ENCODE measurements around the gene SAT2.

Gene SAT2

DNA sequence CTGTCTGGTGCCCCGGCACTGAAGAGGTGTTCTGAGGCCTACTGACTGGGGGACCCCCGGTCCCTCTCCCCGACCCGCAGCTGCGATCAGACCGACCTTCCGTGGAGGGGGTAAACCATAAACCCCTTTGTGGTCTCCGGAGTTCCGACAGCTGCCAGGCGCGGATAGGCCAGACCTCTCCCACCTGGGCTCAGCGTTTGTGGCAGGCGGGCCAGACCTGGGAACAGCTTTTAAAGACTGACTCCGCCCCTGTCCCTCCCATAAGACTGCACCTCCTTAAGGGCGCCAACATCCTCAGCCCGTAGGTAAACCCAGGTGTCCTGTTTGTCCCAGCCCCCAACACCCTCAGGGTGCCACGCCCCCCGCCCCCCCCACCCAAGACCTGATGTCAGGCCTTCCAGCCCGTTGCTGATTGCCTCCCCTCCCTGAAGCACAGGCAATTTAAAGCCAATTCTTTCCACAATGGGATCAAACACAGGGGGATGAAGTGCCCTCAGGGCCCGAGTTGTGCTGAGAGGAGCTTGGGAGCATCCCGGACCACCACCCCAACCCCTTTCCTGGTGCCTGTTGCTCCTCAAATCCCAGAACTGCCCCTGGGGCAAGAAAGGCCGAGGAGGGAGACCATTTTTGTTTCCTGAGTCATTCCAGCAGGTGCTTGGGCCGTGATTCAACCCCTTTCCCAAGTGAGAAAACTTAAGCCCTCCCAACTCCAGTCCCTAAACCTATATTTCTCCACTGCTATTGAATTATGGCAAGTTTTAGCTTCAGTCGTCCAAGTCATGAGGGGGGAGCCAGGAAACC is 37.5 kb downstream of the SAT2 start, which contains the start of gene SOX15:
SOX15 (minus strand) TSS at position 204 of the 801 bp plus-strand sequence. CDS start 418 bp downstream, outside the sequence.
- DNase-seq: no peak

DNA sequence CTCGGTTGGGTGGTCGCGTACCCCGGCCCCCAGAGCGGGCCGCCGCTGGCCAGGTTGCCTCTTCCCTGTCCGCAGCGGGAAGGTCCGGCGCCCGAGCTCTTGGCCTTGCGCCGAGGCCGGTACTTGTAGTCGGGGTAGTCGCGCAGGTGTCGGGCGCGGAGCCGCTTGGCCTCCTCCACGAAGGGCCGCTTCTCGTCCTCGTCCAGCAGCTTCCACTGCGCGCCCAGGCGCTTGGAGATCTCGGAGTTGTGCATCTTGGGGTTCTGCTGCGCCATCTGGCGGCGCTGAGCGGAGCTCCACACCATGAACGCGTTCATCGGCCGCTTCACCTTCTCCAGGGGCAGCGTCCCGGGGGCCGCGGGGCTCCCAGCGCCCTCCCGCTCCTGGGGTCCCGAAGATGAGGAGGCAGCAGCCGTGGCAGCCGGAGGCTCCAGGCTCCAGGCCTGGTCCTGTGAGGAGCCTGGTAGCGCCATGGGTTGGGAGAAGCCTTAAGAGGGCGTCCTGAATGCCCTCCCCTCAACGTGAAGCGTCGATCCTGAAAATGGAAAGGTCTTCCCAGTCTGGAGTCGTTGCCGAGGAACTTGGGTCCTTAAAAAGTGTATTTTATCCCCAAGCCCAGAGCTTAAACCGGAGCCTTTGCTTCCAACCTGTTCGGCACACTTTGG is 38.3 kb downstream of the SAT2 start:
- no peak for DNase-seq

DNA sequence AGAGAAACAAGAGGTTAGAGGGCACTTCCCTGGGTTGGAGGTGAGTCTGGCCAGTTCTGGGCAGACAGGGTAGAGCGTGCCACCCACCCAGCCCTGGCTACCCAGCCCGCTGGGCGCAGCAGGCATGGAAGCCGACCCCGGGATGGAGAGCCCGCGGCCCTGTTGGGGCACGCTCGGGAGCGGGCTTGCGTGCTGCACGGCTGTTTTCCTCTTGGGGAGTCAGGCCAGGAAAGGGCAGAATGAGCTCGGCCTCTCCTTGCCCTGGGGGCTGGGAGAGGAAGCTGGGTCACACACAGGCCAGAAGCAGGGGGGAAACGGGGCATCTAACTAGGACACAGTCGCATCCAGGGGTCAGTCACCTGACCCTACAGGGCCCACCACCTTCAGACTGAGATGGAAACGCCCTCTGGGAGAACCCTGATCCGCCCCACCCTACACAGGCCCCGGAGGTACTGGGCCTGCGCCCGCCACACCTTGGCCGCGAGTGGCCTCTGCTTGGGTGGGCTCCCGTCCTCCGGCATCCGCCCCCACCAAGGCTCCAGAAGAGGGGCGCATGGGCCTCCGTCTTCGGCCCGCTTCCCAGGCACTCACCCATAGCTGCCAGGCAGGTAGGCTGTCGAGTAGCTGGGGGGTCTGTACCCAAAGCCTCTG is 38.9 kb downstream of the SAT2 start:
- DNase-seq: no peak

DNA sequence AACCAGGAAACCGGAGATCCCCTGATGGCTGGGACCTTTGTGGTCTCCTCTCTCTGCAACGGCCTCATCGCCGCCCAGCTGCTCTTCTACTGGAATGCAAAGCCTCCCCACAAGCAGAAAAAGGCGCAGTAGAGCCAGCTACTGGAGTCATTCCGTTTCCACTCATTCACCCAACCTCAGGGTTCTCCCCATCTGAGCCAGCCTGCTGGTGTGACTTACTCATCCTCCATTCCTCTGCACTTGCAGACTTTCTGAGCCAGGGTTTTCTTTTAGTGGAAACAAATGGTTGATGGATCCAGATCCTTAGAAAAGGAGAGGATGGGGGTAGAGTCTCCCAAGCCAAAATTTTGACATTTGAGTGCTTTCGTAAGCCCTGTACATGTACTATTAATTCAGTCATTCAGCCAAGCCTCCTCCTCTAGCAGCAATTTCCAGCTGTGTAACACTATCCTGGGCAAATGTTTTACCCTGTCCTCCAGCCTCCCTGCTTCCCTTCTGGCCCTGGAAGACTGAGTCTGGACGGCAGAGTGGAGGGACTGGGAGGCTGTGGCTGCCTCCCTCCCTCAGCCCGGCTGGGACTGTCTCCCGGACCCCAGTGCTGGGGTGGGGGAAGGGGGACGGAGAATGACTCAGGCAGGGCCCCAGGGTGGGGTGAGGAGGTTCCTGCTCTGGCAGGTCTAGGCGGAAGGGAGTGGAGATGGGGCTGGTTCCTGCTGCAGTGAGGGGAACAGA is 40.0 kb downstream of the SAT2 start:
- DNase-seq: no peak

DNA sequence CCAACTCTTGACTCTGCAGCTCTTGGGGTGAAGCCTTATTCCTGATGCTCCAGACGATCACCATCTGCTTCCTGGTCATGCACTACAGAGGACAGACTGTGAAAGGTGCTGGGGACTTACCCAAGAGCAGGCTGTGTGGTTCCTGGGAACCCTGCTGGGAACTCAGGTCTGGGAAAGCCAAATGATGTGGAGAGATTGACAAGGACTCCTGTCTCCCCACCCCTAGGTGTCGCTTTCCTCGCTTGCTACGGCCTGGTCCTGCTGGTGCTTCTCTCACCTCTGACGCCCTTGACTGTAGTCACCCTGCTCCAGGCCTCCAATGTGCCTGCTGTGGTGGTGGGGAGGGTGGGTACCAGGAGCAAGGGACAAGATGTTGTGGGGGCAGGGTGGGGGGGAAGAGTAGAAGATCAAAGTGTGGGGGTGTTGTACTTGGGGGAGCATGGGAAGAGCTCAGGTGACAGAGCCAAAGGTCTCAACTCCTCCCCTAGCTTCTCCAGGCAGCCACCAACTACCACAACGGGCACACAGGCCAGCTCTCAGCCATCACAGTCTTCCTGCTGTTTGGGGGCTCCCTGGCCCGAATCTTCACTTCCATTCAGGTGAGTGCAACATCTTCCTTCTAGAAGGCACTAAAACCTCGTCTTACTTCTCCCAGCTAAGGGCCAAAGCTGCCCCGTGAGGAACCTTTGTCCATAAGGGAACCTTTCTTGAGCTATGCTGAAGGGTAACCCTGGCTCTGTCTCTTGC is 40.8 kb downstream of the SAT2 start:
- no peak for DNase-seq

DNA sequence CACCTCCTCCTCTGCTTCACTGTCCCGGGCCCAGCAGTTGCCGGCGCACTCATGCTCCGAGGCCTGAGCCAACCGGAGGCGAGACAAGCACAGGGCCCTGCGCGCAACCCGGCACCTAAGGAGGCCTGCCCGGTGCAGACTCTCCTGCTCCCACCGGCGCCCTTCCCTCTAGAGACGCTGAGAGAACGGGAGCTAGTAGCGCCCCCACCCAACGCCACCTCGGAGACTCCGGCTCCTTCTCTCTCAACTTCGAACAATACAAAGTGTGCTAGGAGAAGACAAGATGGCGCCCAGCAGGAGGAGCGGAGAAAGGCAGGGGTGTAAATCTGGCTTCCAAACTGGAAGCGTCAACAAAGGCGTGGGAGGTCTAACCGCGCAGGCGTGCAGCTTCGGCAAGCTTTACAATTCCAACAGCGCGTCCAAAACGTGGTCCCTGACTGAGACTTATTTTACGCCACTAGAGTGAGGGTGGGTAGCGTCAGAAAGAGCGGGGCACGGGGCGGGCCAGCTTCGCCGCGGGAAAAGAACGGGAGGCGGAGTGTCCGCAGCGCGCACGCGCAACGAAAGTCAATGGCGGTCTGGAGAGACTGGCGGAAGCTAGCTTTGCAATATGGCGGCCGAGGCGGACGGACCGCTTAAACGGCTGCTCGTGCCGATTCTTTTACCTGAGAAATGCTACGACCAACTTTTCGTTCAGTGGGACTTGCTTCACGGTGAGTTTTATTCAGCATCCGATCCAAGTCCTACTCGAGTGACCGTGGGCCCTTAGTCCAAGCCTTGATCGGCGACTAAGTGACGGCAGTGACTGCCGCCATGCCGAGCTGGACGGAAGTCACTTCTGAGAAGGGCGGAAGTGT is 44.1 kb downstream of the SAT2 start, which contains the start of gene MPDU1:
MPDU1 (plus strand) TSS at position 600 of the 857 bp plus-strand sequence; CDS start at position 611, 11 bp downstream.
- peak; percentile 97 for DNase-seq

DNA sequence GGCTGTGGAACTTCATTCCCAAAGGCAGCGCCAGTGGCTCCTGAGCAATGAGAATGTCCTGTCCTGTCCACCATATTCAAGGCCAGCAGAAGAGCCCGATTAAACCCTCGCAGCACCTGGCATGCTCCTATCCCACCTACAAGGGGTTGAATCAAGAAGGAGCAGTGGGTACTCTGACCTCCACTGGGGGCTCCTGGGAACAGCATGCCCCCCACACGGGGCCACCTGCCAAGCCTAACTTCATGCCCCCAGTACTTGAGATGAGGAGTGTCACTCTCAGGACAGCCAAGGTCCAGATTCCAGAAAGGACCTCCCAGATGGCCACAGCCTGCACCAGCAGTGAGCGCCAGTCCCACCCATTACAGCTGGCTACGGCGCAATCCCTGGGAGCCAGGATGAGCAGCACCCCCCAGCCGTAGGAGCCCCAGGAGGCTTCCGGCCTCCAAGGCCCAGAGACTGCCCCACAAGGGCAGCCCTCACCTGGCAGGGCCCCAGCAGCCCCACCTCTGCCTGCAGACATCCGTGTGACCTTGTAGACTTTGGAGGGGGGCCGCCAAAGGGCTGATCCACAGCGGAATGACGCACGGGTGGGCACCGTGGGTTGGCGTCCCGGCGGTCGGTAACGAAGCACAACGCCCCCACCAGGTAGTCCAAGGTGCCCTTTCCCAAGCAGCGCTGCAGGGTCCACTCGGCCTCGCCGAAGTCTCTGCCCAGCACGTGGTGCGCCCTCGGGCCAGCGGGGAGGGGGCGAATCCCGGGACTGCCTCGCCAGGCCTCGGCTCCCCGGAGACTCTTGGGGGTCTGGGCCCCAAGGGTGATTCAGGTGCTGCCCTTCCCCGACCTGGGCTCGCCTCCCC is 45.0 kb downstream of the SAT2 start:
- no peak for DNase-seq

DNA sequence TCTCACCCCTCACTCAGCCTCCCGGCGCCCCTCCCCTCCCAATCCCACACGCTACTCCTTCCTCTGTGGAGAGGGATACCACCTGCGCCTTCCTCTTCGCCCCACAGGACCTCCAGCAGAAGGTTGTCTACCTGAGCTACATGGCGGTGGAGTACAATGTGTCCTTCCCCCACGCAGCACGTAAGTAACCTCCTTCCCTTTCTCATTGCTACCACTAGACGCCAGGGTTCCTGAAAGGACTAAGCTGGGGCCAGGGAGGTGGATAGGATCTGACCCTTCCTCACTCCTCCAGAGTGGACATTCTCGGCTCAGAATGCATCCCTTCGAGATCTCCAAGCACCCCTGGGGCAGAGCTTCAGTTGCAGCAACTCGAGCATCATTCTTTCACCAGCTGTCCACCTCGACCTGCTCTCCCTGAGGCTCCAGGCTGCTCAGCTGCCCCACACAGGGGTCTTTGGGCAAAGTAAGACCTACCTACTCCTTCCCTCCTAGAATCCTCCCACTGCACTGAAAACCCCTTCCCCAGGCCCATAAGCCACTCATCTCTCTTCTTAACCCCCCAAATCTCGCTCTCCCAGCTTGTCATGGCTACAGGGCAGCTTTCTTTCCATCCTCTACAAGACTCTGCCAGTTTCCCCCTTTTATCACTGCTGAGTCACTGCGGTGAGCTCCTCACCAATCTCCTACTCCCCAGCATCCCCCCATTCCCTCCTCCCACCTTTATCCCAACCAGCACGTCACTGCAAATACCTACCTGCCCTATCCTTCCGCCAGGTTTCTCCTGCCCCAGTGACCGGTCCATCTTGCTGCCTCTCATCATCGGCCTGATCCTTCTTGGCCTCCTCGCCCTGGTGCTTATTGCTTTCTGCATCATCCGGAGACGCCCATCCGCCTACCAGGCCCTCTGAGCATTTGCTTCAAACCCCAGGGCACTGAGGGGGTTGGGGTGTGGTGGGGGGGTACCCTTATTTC is 46.7 kb downstream of the SAT2 start:
- DNase-seq: no peak

DNA sequence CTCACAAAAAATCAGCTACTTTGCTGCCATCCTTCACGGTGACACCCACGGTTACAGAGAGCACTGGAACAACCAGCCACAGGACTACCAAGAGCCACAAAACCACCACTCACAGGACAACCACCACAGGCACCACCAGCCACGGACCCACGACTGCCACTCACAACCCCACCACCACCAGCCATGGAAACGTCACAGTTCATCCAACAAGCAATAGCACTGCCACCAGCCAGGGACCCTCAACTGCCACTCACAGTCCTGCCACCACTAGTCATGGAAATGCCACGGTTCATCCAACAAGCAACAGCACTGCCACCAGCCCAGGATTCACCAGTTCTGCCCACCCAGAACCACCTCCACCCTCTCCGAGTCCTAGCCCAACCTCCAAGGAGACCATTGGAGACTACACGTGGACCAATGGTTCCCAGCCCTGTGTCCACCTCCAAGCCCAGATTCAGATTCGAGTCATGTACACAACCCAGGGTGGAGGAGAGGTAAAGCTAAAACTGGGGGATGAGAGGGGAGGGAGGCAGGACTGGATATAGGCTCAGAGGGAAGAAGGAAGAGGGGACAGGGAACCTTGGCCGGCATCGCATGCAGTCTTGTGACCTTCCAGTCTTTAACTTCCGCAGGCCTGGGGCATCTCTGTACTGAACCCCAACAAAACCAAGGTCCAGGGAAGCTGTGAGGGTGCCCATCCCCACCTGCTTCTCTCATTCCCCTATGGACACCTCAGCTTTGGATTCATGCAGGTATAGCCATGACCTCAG is 47.6 kb downstream of the SAT2 start:
- no peak for DNase-seq

DNA sequence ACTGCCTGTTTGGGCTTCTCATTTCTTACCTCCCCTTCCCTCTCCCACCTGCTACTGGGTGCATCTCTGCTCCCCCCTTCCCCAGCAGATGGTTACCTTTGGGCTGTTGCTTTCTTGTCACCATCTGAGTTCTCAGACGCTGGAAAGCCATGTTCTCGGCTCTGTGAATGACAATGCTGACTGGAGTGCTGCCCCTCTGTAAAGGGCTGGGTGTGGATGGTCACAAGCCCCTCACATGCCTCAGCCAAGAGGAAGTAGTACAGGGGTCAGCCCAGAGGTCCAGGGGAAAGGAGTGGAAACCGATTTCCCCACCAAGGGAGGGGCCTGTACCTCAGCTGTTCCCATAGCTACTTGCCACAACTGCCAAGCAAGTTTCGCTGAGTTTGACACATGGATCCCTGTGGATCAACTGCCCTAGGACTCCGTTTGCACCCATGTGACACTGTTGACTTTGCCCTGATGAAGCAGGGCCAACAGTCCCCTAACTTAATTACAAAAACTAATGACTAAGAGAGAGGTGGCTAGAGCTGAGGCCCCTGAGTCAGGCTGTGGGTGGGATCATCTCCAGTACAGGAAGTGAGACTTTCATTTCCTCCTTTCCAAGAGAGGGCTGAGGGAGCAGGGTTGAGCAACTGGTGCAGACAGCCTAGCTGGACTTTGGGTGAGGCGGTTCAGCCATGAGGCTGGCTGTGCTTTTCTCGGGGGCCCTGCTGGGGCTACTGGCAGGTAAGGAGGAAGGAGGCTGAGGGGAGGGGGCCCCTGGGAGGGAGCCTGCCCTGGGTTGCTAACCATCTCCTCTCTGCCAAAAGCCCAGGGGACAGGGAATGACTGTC is 48.4 kb downstream of the SAT2 start, which contains the start of gene CD68:
CD68 (plus strand) TSS at position 638 of the 833 bp plus-strand sequence; CDS start at position 678, 40 bp downstream.
- DNase-seq: no peak

DNA sequence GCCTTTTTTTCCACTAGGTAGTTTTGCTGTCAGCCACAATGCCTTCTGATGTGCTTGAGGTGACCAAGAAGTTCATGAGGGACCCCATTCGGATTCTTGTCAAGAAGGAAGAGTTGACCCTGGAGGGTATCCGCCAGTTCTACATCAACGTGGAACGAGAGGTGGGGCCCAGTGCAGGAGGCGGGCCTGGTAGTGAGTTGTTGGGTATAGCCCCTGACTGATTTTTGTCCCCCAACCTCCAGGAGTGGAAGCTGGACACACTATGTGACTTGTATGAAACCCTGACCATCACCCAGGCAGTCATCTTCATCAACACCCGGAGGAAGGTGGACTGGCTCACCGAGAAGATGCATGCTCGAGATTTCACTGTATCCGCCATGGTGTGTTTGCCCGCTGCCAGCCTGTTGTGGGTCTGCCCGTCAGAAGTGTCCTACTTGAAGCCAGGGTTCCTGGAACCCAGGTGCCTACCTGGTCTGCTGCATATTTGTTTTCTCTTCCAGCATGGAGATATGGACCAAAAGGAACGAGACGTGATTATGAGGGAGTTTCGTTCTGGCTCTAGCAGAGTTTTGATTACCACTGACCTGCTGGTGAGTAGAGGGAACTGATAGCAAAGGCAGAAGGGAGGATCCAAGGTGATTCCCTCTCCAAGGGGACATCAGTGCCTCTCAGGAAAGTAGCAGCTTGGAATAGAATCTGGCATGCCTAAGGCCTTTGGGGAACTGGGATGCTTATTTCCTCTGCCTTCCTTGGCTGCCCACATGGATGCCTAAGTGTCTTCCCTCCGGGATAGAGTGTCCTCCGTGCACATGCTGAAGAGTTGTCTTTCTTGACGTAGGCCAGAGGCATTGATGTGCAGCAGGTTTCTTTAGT is 50.1 kb downstream of the SAT2 start:
- DNase-seq: no peak

DNA sequence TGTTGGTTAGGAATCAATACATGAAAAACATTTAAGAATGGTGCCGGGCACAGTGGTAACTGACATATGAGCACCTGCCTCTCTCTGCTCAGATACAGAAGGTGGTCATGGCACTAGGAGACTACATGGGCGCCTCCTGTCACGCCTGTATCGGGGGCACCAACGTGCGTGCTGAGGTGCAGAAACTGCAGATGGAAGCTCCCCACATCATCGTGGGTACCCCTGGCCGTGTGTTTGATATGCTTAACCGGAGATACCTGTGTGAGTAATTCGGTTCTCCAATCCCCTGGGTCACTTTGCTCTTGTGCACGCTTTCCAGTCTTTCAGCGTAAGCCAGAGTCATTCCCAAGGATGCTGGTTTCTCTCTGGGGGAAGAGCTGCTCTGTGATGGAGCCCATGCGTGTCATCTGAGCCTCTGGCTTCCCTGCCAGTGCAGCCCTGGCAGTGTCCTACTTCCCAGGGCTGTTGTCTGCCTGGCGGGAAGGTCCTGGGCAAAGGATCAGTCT is 51.1 kb downstream of the SAT2 start:
- DNase-seq: no peak

Data from NCI-H2227 treated with DMSO at 0.1 percent for 48 hours (cell line).